Breast epithelium (tissue), 3 donors: ENCODE data around the gene TIAM1.

Experiments
- CTCF ChIP-seq, 3 donors: fragments of 450-650 bp; IDR thresholded peaks; one replicate each; pipeline ENCODE4 v1.5.1; 2016 to 2017; ENCODE audit warnings: antibody characterized with exemption in 3 of 3, mild to moderate bottlenecking in 3 of 3, moderate library complexity in 3 of 3
- POLR2A ChIP-seq: fragments of 450-650 bp; IDR thresholded peaks from one replicate; pipeline ENCODE4 v1.6.1; 2016; ENCODE audit warnings: antibody characterized with exemption, mild to moderate bottlenecking, moderate library complexity
- POLR2AphosphoS5 ChIP-seq, 3 donors: sonication (generic); formaldehyde crosslinking; IDR thresholded peaks; one replicate each; pipeline ENCODE4 v1.6.1; 2017; ENCODE audit warnings: antibody characterized with exemption in 3 of 3

DNA sequence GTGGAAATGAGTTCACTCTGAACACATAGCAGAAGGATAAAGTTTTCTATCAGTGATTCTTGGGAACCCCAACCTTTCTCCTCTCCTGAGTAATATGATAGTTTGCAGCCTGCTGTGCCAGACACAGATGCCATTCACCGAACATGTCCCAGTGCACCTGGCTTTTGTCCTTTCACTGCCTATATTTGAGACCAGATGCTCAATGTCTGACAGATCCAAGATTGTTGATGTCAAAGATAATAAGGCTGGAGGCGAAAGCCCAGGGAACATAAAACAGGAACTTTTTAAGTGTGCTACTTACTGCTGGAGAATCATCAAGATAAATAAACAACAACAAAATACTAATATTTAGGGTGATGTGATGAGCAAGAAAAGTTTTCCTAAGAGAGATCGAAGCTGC, 139.3 kb downstream of the TIAM1 start:
- TF ChIP-seq CTCF (IDR thresholded peaks at IDR 0.05): no peak
- TF ChIP-seq POLR2A: no peak
- no peak for TF ChIP-seq POLR2AphosphoS5 (IDR thresholded peaks at IDR 0.05)
